Omental fat pad (tissue), 4 donors: ENCODE results near the gene DDX3X. TPM values are rescaled to one million over a fixed set of nuclear protein-coding genes. Genes with fewer than 3 reads are reported as not detected.
A peak's percentile ranks its signal among the peaks of the same experiment; 100 is the strongest.
"Not testable (repeated sequence)": the region's sequence is repeated elsewhere in the genome, so short reads cannot be mapped to it uniquely, and the experiment has no call there.

ENCODE experiments used
- ATAC-seq: fragments of 150-250 bp; one replicate; pipeline ENCODE4 v1.9.1; 2016; ENCODE audit warnings: mild to moderate bottlenecking, moderate library complexity; ENCODE audit not compliant: low FRiP score
- DNase-seq: peaks from one replicate; pipeline ENCODE4 v3.0.0-alpha.2; 2019; ENCODE audit warnings: low spot score
- total RNA-seq, 4 donors: library from RNA; depleted of rRNA; stranded (reverse); fragments of >200 nt; gene quantifications; one replicate each; pipeline ENCODE4 v1.1.0, GENCODE V29; 2016
- TF ChIP-seq, protein P1 (sequence below), 3 donors: fragments of 450-650 bp; IDR thresholded peaks; one replicate each; pipeline ENCODE4 v1.5.1; 2016 to 2017; ENCODE audit warnings: antibody characterized with exemption in 3 of 3, mild to moderate bottlenecking in 3 of 3, moderate library complexity in 2 of 3

Gene DDX3X
- total RNA-seq, 4 donors from 2014 or later, result 322 to 542 (median 395) TPM

DNA sequence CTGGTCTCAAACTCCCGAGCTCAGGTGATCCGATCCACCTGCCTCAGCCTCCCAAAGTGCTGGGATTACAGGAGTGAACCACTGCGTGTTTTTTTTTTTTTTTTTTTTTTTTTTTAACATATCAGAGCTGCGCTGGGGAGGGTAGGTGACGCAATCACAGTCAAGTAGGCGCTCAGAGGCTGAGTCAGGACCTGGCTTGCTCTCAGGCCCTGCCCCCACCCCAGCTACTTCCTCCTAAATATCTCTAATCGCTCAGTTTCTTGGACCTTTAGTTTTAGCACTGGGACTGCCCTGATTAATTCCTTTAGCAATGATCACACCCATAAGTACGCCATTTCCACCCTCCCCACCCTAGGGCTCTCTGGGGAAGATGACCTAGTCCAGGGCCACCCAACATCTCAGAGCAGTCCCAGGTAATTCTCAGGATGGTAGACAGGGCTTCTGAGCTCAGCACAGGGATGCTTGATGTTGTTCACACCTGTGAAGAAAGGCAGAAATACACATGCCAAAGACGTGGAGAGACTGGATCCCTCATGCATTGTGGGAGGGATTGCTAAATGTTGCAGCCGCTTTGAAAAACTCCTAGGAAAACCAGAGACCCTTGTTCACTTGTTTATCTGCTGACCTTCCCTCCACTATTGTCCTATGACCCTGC is 50.2 kb downstream of the DDX3X start:
- TF ChIP-seq, protein P1, sequence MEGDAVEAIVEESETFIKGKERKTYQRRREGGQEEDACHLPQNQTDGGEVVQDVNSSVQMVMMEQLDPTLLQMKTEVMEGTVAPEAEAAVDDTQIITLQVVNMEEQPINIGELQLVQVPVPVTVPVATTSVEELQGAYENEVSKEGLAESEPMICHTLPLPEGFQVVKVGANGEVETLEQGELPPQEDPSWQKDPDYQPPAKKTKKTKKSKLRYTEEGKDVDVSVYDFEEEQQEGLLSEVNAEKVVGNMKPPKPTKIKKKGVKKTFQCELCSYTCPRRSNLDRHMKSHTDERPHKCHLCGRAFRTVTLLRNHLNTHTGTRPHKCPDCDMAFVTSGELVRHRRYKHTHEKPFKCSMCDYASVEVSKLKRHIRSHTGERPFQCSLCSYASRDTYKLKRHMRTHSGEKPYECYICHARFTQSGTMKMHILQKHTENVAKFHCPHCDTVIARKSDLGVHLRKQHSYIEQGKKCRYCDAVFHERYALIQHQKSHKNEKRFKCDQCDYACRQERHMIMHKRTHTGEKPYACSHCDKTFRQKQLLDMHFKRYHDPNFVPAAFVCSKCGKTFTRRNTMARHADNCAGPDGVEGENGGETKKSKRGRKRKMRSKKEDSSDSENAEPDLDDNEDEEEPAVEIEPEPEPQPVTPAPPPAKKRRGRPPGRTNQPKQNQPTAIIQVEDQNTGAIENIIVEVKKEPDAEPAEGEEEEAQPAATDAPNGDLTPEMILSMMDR (IDR thresholded peaks at IDR 0.05), result no peak
- DNase-seq (peak; percentile 62), ATAC-seq (peak; percentile 65)

- ATAC-seq (no peak), DNase-seq (no peak)
- TF ChIP-seq, protein P1 (IDR thresholded peaks at IDR 0.05), result no peak
Measured at GRCh38 chrX:41386222-41386990, 52.4 kb downstream of the DDX3X start.

- ATAC-seq (no peak), DNase-seq (no peak)
- TF ChIP-seq, protein P1 (IDR thresholded peaks at IDR 0.05), result no peak
Measured at GRCh38 chrX:41388543-41388942, 54.6 kb downstream of the DDX3X start.

DNA sequence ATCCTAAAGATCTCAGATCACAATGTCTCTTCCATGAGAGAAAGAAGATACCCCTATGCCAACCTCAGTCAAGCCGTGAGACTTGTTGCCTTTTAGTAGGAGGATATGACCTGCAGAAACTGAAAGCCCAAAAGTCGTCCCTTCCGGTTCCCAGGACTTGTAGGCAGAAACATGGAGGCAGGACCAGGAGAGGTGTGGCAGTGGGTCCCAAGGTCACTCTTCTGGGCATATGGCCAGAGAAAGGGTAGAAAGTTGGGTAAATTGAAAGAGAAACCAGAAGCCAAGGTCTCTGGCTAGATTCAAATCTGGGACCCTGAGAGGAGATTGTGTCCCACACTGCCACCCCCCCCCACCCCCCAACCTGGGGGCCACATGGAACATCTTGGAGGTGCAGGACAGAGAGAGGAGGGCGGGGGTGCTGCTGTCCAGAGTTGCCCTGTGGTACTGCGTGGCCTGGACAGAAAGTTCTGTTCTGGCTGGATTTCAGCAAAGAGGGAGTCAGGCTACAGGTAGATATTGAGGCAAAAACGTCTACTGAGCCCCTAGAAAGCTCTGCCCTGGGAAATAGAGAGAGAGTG is 55.4 kb downstream of the DDX3X start:
- DNase-seq, result no peak
- ATAC-seq, result no peak
- TF ChIP-seq, protein P1 (IDR thresholded peaks at IDR 0.05), result no peak

- ATAC-seq, DNase-seq: not testable (repeated sequence)
Measured at GRCh38 chrX:41390576-41390975, 56.6 kb downstream of the DDX3X start.

DNA sequence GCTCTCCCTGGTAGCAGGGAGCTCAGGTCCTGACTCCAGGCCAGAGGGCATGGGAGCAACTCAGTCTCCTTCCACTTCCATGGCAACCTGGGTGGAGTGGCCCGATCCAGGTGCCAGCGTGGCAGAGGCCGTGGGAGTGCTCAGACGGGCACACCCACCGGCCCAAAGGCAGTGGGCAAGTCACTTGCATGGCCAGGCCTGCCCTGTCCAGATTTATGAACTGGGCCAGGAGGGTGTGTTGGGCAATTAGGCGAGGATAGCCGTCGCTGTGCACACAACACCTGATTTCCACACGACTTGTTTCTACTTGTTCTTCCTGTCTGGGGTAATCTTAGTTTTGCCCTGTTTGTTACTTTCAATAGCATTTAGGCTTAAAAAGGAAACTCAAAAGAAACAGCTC is 57.6 kb downstream of the DDX3X start:
- TF ChIP-seq, protein P1 (IDR thresholded peaks at IDR 0.05), result no peak
- ATAC-seq, result no peak
- no peak for DNase-seq

- ATAC-seq (no peak), DNase-seq (no peak)
- TF ChIP-seq, protein P1 (IDR thresholded peaks at IDR 0.05), result no peak
Measured at GRCh38 chrX:41394293-41394692, 60.3 kb downstream of the DDX3X start.
